ENCODE data around the gene RAB24. TPM values are rescaled to one million over a fixed set of nuclear protein-coding genes. Genes with fewer than 3 reads are reported as not detected.
"Not testable (repeated sequence)": the region's sequence is repeated elsewhere in the genome, so short reads cannot be mapped to it uniquely, and the experiment has no call there.

The RAB24 gene
- total RNA-seq, 2 donors from 2014 or later, result 8.8 to 17.6 TPM

GRCh38 chr5:177288191-177288590 is 15.3 kb downstream of the RAB24 start:
- peaks cover 21% of the 10 kb centered on the region for H3K36me3 Mint-ChIP-seq (ENCODE audit: low read depth)

GRCh38 chr5:177276886-177277285 is 26.6 kb downstream of the RAB24 start:
- Mint-ChIP-seq H3K36me3 (ENCODE audit: low read depth) (peaks cover 10% of the 10 kb centered on the region), H3K4me3 (no peak overlapping the region), H3K27ac (peak overlapping the region; percentile 74), H3K4me1 (peaks cover 9% of the 10 kb centered on the region), H3K27me3 (no peaks in the 10 kb centered on the region)
- H3K9me3 ChIP-seq (ENCODE audit: control insufficient read depth, low read length, poor library complexity, severe bottlenecking), result no peaks in the 10 kb centered on the region
- DNase-seq (no peak), ATAC-seq (no peak)

More at GRCh38 chr5:177288191-177288590, 15.3 kb downstream of the RAB24 start:
- Mint-ChIP-seq H3K4me1 (peaks cover 6% of the 10 kb centered on the region), H3K27ac (no peak overlapping the region), H3K4me3 (no peak overlapping the region), H3K27me3 (no peaks in the 10 kb centered on the region)
- H3K9me3 ChIP-seq (ENCODE audit: control insufficient read depth, low read length, poor library complexity, severe bottlenecking), result no peaks in the 10 kb centered on the region
- ATAC-seq (no peak), DNase-seq (no peak)

GRCh38 chr5:177275883-177276282 is 27.6 kb downstream of the RAB24 start:
- Mint-ChIP-seq H3K4me3 (peak overlapping the region; percentile 5), H3K27ac (peak overlapping the region; percentile 74), H3K36me3 (ENCODE audit: low read depth) (peaks cover 10% of the 10 kb centered on the region), H3K4me1 (peaks cover 12% of the 10 kb centered on the region), H3K27me3 (no peaks in the 10 kb centered on the region)
- DNase-seq (no peak), ATAC-seq (no peak)
- no peaks in the 10 kb centered on the region for H3K9me3 ChIP-seq (ENCODE audit: control insufficient read depth, low read length, poor library complexity, severe bottlenecking)

DNA sequence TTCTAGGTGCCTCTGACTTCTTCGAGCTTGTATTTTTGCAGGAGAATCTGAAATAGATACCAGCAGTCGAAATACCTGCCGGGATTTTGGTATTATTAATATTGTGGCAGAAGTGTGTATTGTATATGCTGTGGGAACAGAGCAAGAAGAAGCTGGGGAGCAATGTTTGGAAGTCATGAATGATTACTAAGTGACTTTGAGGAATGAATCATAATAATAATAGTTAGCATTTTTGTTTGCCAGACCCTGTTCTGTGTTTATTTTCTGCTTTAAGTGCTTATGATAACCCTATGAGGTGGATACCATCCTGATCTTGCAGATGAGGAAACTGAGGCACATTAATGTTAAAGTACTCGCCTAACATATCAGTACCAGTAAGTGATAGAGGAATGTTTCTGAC is 32.4 kb downstream of the RAB24 start:
- H3K9me3 ChIP-seq (ENCODE audit: control insufficient read depth, low read length, poor library complexity, severe bottlenecking), result no peaks in the 10 kb centered on the region
- peaks cover 12% of the 10 kb centered on the region for H3K4me1 Mint-ChIP-seq
- ATAC-seq, result no peak
- H3K27me3 Mint-ChIP-seq, result no peaks in the 10 kb centered on the region
- peak overlapping the region; percentile 41 for H3K27ac Mint-ChIP-seq
- H3K4me3 Mint-ChIP-seq, result no peak overlapping the region
- DNase-seq, result no peak
- H3K36me3 Mint-ChIP-seq (ENCODE audit: low read depth), result peaks cover 17% of the 10 kb centered on the region

GRCh38 chr5:177270653-177271052 is 32.9 kb downstream of the RAB24 start:
- H3K27ac Mint-ChIP-seq, result peak overlapping the region; percentile 41
- no peak for ATAC-seq
- no peaks in the 10 kb centered on the region for H3K9me3 ChIP-seq (ENCODE audit: control insufficient read depth, low read length, poor library complexity, severe bottlenecking)
- H3K4me3 Mint-ChIP-seq, result no peak overlapping the region
- H3K27me3 Mint-ChIP-seq, result no peaks in the 10 kb centered on the region
- H3K4me1 Mint-ChIP-seq, result peaks cover 12% of the 10 kb centered on the region
- peaks cover 17% of the 10 kb centered on the region for H3K36me3 Mint-ChIP-seq (ENCODE audit: low read depth)
- no peak for DNase-seq

DNA sequence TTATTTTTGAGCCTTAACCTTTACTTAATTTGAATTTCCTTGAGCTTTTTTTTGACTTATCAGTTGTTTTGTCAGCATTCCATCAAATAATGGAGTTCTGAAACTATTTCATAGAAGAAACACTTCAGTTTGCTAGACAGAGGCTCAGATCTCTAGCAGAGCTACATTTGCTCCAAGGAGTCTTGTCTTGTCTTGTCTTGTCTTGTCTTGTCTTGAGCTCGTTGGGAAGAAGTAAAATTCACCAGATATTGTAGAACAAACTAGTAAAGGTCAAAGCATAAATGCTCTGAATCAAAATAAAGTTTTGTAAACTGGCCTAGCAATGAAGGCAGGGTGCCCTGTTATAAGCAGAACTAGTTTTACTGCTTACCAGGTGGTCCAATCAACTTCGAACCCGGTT is 33.5 kb downstream of the RAB24 start:
- H3K4me3 Mint-ChIP-seq, result no peak overlapping the region
- H3K36me3 Mint-ChIP-seq (ENCODE audit: low read depth), result peaks cover 17% of the 10 kb centered on the region
- peaks cover 12% of the 10 kb centered on the region for H3K4me1 Mint-ChIP-seq
- ATAC-seq (no peak), DNase-seq (no peak)
- H3K27me3 Mint-ChIP-seq, result no peaks in the 10 kb centered on the region
- peak overlapping the region; percentile 41 for H3K27ac Mint-ChIP-seq
- H3K9me3 ChIP-seq (ENCODE audit: control insufficient read depth, low read length, poor library complexity, severe bottlenecking), result no peaks in the 10 kb centered on the region

- Mint-ChIP-seq H3K4me1 (peaks cover 12% of the 10 kb centered on the region), H3K27ac (peak overlapping the region; percentile 4)
- no peak for ATAC-seq
These were observed 34.2 kb downstream of the RAB24 start for GRCh38 chr5:177269232-177269895.

GRCh38 chr5:177265395-177265794 is 38.1 kb downstream of the RAB24 start:
- Mint-ChIP-seq H3K4me1 (peaks cover 3% of the 10 kb centered on the region), H3K27ac (no peak overlapping the region), H3K4me3 (no peak overlapping the region), H3K27me3 (no peaks in the 10 kb centered on the region), H3K36me3 (ENCODE audit: low read depth) (peaks cover 12% of the 10 kb centered on the region)
- DNase-seq, result no peak
- H3K9me3 ChIP-seq (ENCODE audit: control insufficient read depth, low read length, poor library complexity, severe bottlenecking), result no peaks in the 10 kb centered on the region
- ATAC-seq, result no peak

More at GRCh38 chr5:177269232-177269895, 34.2 kb downstream of the RAB24 start:
- H3K27me3 Mint-ChIP-seq, result no peaks in the 10 kb centered on the region
- DNase-seq, result no peak
- H3K4me3 Mint-ChIP-seq, result no peak overlapping the region
- peaks cover 17% of the 10 kb centered on the region for H3K36me3 Mint-ChIP-seq (ENCODE audit: low read depth)
- no peaks in the 10 kb centered on the region for H3K9me3 ChIP-seq (ENCODE audit: control insufficient read depth, low read length, poor library complexity, severe bottlenecking)

DNA sequence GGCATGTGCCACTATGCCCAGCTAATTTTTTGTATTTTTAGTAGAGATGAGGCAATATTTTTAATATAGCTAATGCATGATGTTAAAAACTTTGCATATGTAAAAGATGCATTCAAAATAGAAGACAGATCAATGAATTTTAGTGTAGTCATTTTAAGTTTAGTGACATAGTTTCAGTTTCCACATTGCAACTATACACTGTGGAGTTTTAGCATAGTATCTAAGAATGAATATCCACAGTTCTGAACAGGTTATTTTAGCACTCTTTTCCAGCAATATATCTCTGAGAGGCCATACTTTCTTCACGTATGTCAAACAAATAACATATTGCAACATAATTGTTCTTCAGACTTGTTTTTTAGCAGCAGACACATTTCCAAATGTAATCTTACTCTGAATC is 39.3 kb downstream of the RAB24 start:
- no peaks in the 10 kb centered on the region for H3K9me3 ChIP-seq (ENCODE audit: control insufficient read depth, low read length, poor library complexity, severe bottlenecking)
- H3K36me3 Mint-ChIP-seq (ENCODE audit: low read depth), result peaks cover 8% of the 10 kb centered on the region
- no peaks in the 10 kb centered on the region for H3K27me3 Mint-ChIP-seq
- H3K4me1 Mint-ChIP-seq, result peaks cover 3% of the 10 kb centered on the region
- H3K27ac Mint-ChIP-seq, result no peak overlapping the region
- ATAC-seq (no peak), DNase-seq (no peak)
- no peak overlapping the region for H3K4me3 Mint-ChIP-seq

- no peak for ATAC-seq
- H3K4me3 Mint-ChIP-seq, result no peak overlapping the region
- DNase-seq, result no peak
- no peaks in the 10 kb centered on the region for H3K27me3 Mint-ChIP-seq
- peaks cover 3% of the 10 kb centered on the region for H3K4me1 Mint-ChIP-seq
- no peak overlapping the region for H3K27ac Mint-ChIP-seq
- no peaks in the 10 kb centered on the region for H3K9me3 ChIP-seq (ENCODE audit: control insufficient read depth, low read length, poor library complexity, severe bottlenecking)
- peaks cover 5% of the 10 kb centered on the region for H3K36me3 Mint-ChIP-seq (ENCODE audit: low read depth)
These were observed 42.0 kb downstream of the RAB24 start for GRCh38 chr5:177261510-177261909.

GRCh38 chr5:177260961-177261360 is 42.6 kb downstream of the RAB24 start:
- Mint-ChIP-seq H3K27me3 (no peaks in the 10 kb centered on the region), H3K36me3 (ENCODE audit: low read depth) (peaks cover 5% of the 10 kb centered on the region), H3K4me3 (no peak overlapping the region), H3K27ac (peak overlapping the region; percentile 65), H3K4me1 (peaks cover 3% of the 10 kb centered on the region)
- DNase-seq (no peak), ATAC-seq (no peak)
- no peaks in the 10 kb centered on the region for H3K9me3 ChIP-seq (ENCODE audit: control insufficient read depth, low read length, poor library complexity, severe bottlenecking)

GRCh38 chr5:177258711-177259110 is 44.8 kb downstream of the RAB24 start:
- H3K9me3 ChIP-seq (ENCODE audit: control insufficient read depth, low read length, poor library complexity, severe bottlenecking); H3K36me3 Mint-ChIP-seq (ENCODE audit: low read depth); H3K4me3 Mint-ChIP-seq; H3K4me1 Mint-ChIP-seq; H3K27ac Mint-ChIP-seq; DNase-seq; ATAC-seq; H3K27me3 Mint-ChIP-seq: not testable (repeated sequence)

- Mint-ChIP-seq H3K27me3 (no peaks in the 10 kb centered on the region), H3K27ac (peak overlapping the region; percentile 73), H3K4me1 (peaks cover 7% of the 10 kb centered on the region), H3K4me3 (no peak overlapping the region), H3K36me3 (ENCODE audit: low read depth) (peaks cover 12% of the 10 kb centered on the region)
- ATAC-seq, result no peak
- DNase-seq, result no peak
- H3K9me3 ChIP-seq (ENCODE audit: control insufficient read depth, low read length, poor library complexity, severe bottlenecking), result no peaks in the 10 kb centered on the region
These were observed 47.2 kb downstream of the RAB24 start for GRCh38 chr5:177256296-177256695.

GRCh38 chr5:177253252-177253651 is 50.3 kb downstream of the RAB24 start:
- no peak for DNase-seq
- Mint-ChIP-seq H3K36me3 (ENCODE audit: low read depth) (peaks cover 10% of the 10 kb centered on the region), H3K27ac (no peak overlapping the region), H3K4me1 (peaks cover 4% of the 10 kb centered on the region), H3K4me3 (no peak overlapping the region), H3K27me3 (no peaks in the 10 kb centered on the region)
- no peaks in the 10 kb centered on the region for H3K9me3 ChIP-seq (ENCODE audit: control insufficient read depth, low read length, poor library complexity, severe bottlenecking)
- ATAC-seq, result no peak

All from T-helper 17 cell (primary cell).